ENCODE measurements around the gene PRND. TPM values are rescaled to one million over a fixed set of nuclear protein-coding genes. Genes with fewer than 3 reads are reported as not detected.

Gene PRND
- total RNA-seq, 1 donor from 2014 or later = not detected

DNA sequence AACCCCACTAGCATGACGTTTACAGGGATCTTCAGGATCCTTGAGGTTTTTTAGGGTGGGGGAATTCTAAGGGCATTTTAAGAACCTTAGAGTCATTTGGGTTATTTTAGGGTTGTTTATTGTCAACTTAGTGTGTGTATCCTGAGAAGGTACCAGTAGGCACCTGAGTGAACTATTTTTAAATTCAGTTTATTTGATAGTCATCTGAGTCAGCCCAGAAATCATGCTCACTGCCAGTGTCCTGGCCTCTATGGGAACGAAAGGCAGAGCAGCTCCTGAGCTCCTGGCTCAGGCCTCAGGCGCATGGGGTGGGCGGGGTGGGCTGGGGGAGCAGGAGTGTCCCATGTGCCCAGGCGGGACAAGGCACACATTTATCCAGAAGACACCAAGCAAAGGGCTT is 52.0 kb downstream of the PRND start:
- Mint-ChIP-seq H3K4me3 (no peak overlapping the region), H3K4me1 (no peaks in the 10 kb centered on the region), H3K27ac (ENCODE audit: unreplicated experiment) (no peak overlapping the region), H3K27me3 (ENCODE audit: low read depth) (no peaks in the 10 kb centered on the region), H3K36me3 (ENCODE audit: low read depth) (peaks cover 13% of the 10 kb centered on the region), H3K9me3 (peaks cover 23% of the 10 kb centered on the region)
- DNase-seq (ENCODE audit: low read depth, low spot score) = no peak
- TF ChIP-seq, protein P1, sequence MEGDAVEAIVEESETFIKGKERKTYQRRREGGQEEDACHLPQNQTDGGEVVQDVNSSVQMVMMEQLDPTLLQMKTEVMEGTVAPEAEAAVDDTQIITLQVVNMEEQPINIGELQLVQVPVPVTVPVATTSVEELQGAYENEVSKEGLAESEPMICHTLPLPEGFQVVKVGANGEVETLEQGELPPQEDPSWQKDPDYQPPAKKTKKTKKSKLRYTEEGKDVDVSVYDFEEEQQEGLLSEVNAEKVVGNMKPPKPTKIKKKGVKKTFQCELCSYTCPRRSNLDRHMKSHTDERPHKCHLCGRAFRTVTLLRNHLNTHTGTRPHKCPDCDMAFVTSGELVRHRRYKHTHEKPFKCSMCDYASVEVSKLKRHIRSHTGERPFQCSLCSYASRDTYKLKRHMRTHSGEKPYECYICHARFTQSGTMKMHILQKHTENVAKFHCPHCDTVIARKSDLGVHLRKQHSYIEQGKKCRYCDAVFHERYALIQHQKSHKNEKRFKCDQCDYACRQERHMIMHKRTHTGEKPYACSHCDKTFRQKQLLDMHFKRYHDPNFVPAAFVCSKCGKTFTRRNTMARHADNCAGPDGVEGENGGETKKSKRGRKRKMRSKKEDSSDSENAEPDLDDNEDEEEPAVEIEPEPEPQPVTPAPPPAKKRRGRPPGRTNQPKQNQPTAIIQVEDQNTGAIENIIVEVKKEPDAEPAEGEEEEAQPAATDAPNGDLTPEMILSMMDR (conservative IDR thresholded peaks at IDR 0.05) = no peak

GRCh38 chr20:4774207-4774606 is 52.5 kb downstream of the PRND start:
- Mint-ChIP-seq H3K4me3 (no peak overlapping the region), H3K27me3 (ENCODE audit: low read depth) (no peaks in the 10 kb centered on the region), H3K9me3 (peaks cover 20% of the 10 kb centered on the region), H3K4me1 (no peaks in the 10 kb centered on the region), H3K27ac (ENCODE audit: unreplicated experiment) (no peak overlapping the region), H3K36me3 (ENCODE audit: low read depth) (peaks cover 13% of the 10 kb centered on the region)
- no peak for DNase-seq (ENCODE audit: low read depth, low spot score)
- TF ChIP-seq, protein P1 (conservative IDR thresholded peaks at IDR 0.05) = no peak

GRCh38 chr20:4775322-4776078 is 53.8 kb downstream of the PRND start:
- no peak for DNase-seq (ENCODE audit: low read depth, low spot score)
- no peak overlapping the region for H3K4me3 Mint-ChIP-seq
- H3K27ac Mint-ChIP-seq (ENCODE audit: unreplicated experiment) = no peak overlapping the region
- TF ChIP-seq, protein P1 (conservative IDR thresholded peaks at IDR 0.05) = no peak
- peaks cover 17% of the 10 kb centered on the region for H3K9me3 Mint-ChIP-seq
- peaks cover 13% of the 10 kb centered on the region for H3K36me3 Mint-ChIP-seq (ENCODE audit: low read depth)
- H3K4me1 Mint-ChIP-seq = no peaks in the 10 kb centered on the region
- no peaks in the 10 kb centered on the region for H3K27me3 Mint-ChIP-seq (ENCODE audit: low read depth)

DNA sequence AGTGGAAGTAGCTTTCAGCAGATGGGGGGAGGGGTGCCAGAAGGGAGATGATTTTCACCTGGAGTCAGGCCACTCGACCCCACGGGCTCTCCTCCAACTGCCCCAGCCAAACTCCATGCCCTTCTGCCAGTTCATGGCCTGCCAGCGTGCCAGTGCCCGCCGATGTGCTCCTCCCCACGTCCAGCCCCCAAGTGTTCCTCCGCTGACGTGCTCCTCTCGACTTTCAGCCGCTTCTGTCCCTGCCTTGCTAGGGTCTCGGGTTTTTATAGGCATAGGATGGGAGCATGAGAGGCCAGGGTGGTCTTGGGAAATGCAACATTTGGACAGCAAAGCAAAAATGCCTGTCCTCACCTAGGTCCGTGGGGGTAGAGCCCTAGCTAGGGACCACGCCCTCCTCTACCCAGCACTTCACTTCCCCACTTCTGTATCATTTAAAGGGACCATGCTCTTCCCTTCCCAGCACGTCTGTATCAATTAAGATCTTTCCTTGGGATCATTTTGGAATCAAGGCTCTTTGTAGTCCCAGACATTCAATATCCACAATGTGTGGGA is 54.4 kb downstream of the PRND start:
- H3K36me3 Mint-ChIP-seq (ENCODE audit: low read depth) = peaks cover 9% of the 10 kb centered on the region
- TF ChIP-seq, protein P1 (conservative IDR thresholded peaks at IDR 0.05) = no peak
- H3K4me3 Mint-ChIP-seq = no peak overlapping the region
- peaks cover 11% of the 10 kb centered on the region for H3K9me3 Mint-ChIP-seq
- H3K4me1 Mint-ChIP-seq = no peaks in the 10 kb centered on the region
- H3K27me3 Mint-ChIP-seq (ENCODE audit: low read depth) = no peaks in the 10 kb centered on the region
- no peak overlapping the region for H3K27ac Mint-ChIP-seq (ENCODE audit: unreplicated experiment)
- no peak for DNase-seq (ENCODE audit: low read depth, low spot score)

Other genes with a start within 250 kb of the PRND start
- gene PRNP, start 35.5 kb upstream of the PRND start, total RNA-seq = 19.9 and 21.0 TPM in 2 replicates
- 30.7 and 31.7 TPM in 2 replicates for gene RASSF2, start 101.7 kb downstream of the PRND start, total RNA-seq

Measured in neural crest cell (in vitro differentiated cells).